Fibroblast of skin of left quadriceps (primary cell): ENCODE data around the gene ZFP92.
"Not testable (repeated sequence)": the region's sequence is repeated elsewhere in the genome, so short reads cannot be mapped to it uniquely, and the experiment has no call there.

ENCODE experiments used
- DNase-seq, 2 experiments: peaks; one replicate each; pipeline ENCODE4 v3.0.0-alpha.2; 2013; ENCODE audit warnings: low read depth in 2 of 2

ZFP92 gene

GRCh38 chrX:153386097-153386496 is 25.2 kb upstream of the ZFP92 start:
- DNase-seq = no peak

- DNase-seq = no peak
These were observed 23.9 kb upstream of the ZFP92 start for GRCh38 chrX:153387345-153387744.

- DNase-seq = no peak
These were observed 23.1 kb upstream of the ZFP92 start for GRCh38 chrX:153387987-153388721.

- no peak for DNase-seq
These were observed 22.4 kb upstream of the ZFP92 start for GRCh38 chrX:153388722-153389459.

- DNase-seq = not testable (repeated sequence)
These were observed 21.9 kb upstream of the ZFP92 start for GRCh38 chrX:153389460-153389768.

- no peak for DNase-seq
These were observed 18.5 kb upstream of the ZFP92 start for GRCh38 chrX:153392642-153393321.

- no peak for DNase-seq
These were observed 16.7 kb upstream of the ZFP92 start for GRCh38 chrX:153394612-153395011.

- no peak for DNase-seq
These were observed 15.5 kb upstream of the ZFP92 start for GRCh38 chrX:153395613-153396319.

GRCh38 chrX:153396320-153397195 is 14.7 kb upstream of the ZFP92 start:
- no peak for DNase-seq

- no peak for DNase-seq
These were observed 13.9 kb upstream of the ZFP92 start for GRCh38 chrX:153397256-153397960.

GRCh38 chrX:153398275-153398960 is 12.9 kb upstream of the ZFP92 start:
- DNase-seq = no peak

GRCh38 chrX:153400146-153401132 is 10.8 kb upstream of the ZFP92 start:
- DNase-seq = no peak

- no peak for DNase-seq
These were observed 10.0 kb upstream of the ZFP92 start, which contains the start of gene PNMA6E for GRCh38 chrX:153401133-153401764. PNMA6E (minus strand) TSS chrX:153401350; CDS start chrX:153398849, 2,501 bp downstream.

- DNase-seq = not testable (repeated sequence)
These were observed 6.9 kb upstream of the ZFP92 start for GRCh38 chrX:153404333-153404732.

- DNase-seq = no peak
These were observed 5.8 kb upstream of the ZFP92 start for GRCh38 chrX:153405426-153405825.

- DNase-seq = no peak
These were observed 5.3 kb upstream of the ZFP92 start for GRCh38 chrX:153406011-153406410.

- DNase-seq = no peak
These were observed 4.4 kb upstream of the ZFP92 start for GRCh38 chrX:153406903-153407302.

- no peak for DNase-seq
These were observed 3.5 kb upstream of the ZFP92 start for GRCh38 chrX:153407736-153408135.
